Stimulated activated naive CD8-positive, alpha-beta T cell treated with anti-CD3 and anti-CD28 coated beads, Interleukin-15, Interleukin-2, amounts not matched to agents 100 U/mL and 50 U/mL, for 24 hours (primary cell): ENCODE measurements around the gene ZFHX3.
"Not testable (repeated sequence)": the region's sequence is repeated elsewhere in the genome, so short reads cannot be mapped to it uniquely, and the experiment has no call there.

Experiments used
- ATAC-seq: fragments of 150-1000 bp; cut with Tn5 transposase; one replicate; pipeline ENCODE4 v1.10.0; 2021
- DNase-seq: peaks from one replicate; pipeline ENCODE4 v3.0.0; 2021

Gene ZFHX3

GRCh38 chr16:73047536-73048291 is at the start of gene ZFHX3:
Gene ZFHX3, minus strand, starts transcription at chr16:73048128. Its CDS starts 87,983 bp downstream, at chr16:72960145.
- DNase-seq (peak; percentile 58), ATAC-seq (peak; percentile 65)

GRCh38 chr16:73096510-73096909 is 48.6 kb upstream of the ZFHX3 start:
- ATAC-seq (no peak), DNase-seq (no peak)

- no peak for DNase-seq
- no peak for ATAC-seq
These were observed 48.0 kb upstream of the ZFHX3 start for GRCh38 chr16:73095885-73096421.

GRCh38 chr16:73095142-73095820 is 47.4 kb upstream of the ZFHX3 start:
- no peak for DNase-seq

GRCh38 chr16:73094371-73094770 is 46.4 kb upstream of the ZFHX3 start:
- DNase-seq (no peak), ATAC-seq (no peak)

More at GRCh38 chr16:73095142-73095820, 47.4 kb upstream of the ZFHX3 start:
- no peak for ATAC-seq

GRCh38 chr16:73093146-73094144 is 45.5 kb upstream of the ZFHX3 start:
- DNase-seq: no peak

GRCh38 chr16:73092236-73092781 is 44.4 kb upstream of the ZFHX3 start:
- DNase-seq (no peak), ATAC-seq (no peak)

More at GRCh38 chr16:73093146-73094144, 45.5 kb upstream of the ZFHX3 start:
- no peak for ATAC-seq

GRCh38 chr16:73091174-73091573 is 43.2 kb upstream of the ZFHX3 start:
- ATAC-seq (no peak), DNase-seq (no peak)

GRCh38 chr16:73089420-73089819 is 41.5 kb upstream of the ZFHX3 start:
- ATAC-seq: no peak
- no peak for DNase-seq

- no peak for DNase-seq
- ATAC-seq: no peak
These were observed 38.2 kb upstream of the ZFHX3 start for GRCh38 chr16:73086108-73086507.

GRCh38 chr16:73083271-73083670 is 35.3 kb upstream of the ZFHX3 start:
- ATAC-seq (no peak), DNase-seq (no peak)

GRCh38 chr16:73082634-73083051 is 34.7 kb upstream of the ZFHX3 start:
- ATAC-seq, DNase-seq: not testable (repeated sequence)

- ATAC-seq (no peak), DNase-seq (no peak)
These were observed 33.0 kb upstream of the ZFHX3 start for GRCh38 chr16:73080931-73081330.

- no peak for ATAC-seq
- DNase-seq: no peak
These were observed 28.4 kb upstream of the ZFHX3 start for GRCh38 chr16:73076324-73076810.

- DNase-seq: no peak
- ATAC-seq: no peak
These were observed 26.5 kb upstream of the ZFHX3 start for GRCh38 chr16:73074382-73074781.

- not testable (repeated sequence) for ATAC-seq, DNase-seq
These were observed 24.1 kb upstream of the ZFHX3 start for GRCh38 chr16:73072051-73072450.

- no peak for DNase-seq
- no peak for ATAC-seq
These were observed 23.4 kb upstream of the ZFHX3 start for GRCh38 chr16:73071131-73071940.

GRCh38 chr16:73069581-73070262 is 21.8 kb upstream of the ZFHX3 start:
- DNase-seq: no peak
- no peak for ATAC-seq

GRCh38 chr16:73068541-73069401 is 20.8 kb upstream of the ZFHX3 start:
- DNase-seq (no peak), ATAC-seq (no peak)
